ENCODE results near the gene MAP3K14. TPM values are rescaled to one million over a fixed set of nuclear protein-coding genes. Genes with fewer than 3 reads are reported as not detected.

Gene MAP3K14
- polyA plus RNA-seq, 3 donors = 1.4 to 29.9 (median 3.8) TPM

GRCh38 chr17:45307290-45308015 lies 9.4 kb downstream of the MAP3K14 start:
- no peak for TF ChIP-seq CTCF (IDR thresholded peaks at IDR 0.05)
- Mint-ChIP-seq H3K36me3 (peaks cover 32 to 42% of the 10 kb centered on the region in 2 donors), H3K4me3 (peak overlapping the region; percentile 24 to 46), H3K27me3 (ENCODE audit: low read depth in 3 of 3) (no peaks in the 10 kb centered on the region), H3K4me1 (peaks cover 81% of the 10 kb centered on the region), H3K27ac (peak overlapping the region; percentile 96 to 100 (median 99)), H3K9me3 (peaks cover 0 to 5% (median 0%) of the 10 kb centered on the region in 7 donors)
- Histone ChIP-seq H3K27ac (ENCODE audit: low read depth in 1 of 2, low read length in 2 of 2) (peak overlapping the region; percentile 77 to 93), H4K20me1 (ENCODE audit: insufficient read depth, low read length) (peaks cover 12% of the 10 kb centered on the region), H3K36me3 (replicated peaks in 1 of 2; ENCODE audit: control insufficient read depth in 1 of 2, insufficient read depth in 2 of 2, low read length in 2 of 2) (peaks cover 9 to 14% of the 10 kb centered on the region in 2 donors), H3K4me3 (replicated peaks in 1 of 3; ENCODE audit: low read depth in 2 of 3, low read length in 3 of 3) (peak overlapping the region in 1 of 3 experiments; percentile 30), H3K9me3 (replicated peaks in 1 of 2; ENCODE audit: control insufficient read depth in 1 of 2, insufficient read depth in 1 of 2, low read length in 2 of 2) (no peaks in the 10 kb centered on the region), H3K9ac (ENCODE audit: insufficient read depth, low read length, poor library complexity, severe bottlenecking) (peak overlapping the region; percentile 45), H3K4me1 (ENCODE audit: control insufficient read depth in 1 of 2, insufficient read depth in 2 of 2, low read length in 2 of 2) (peaks cover 85 to 96% of the 10 kb centered on the region in 2 donors), H3K27me3 (ENCODE audit: control insufficient read depth in 2 of 2, insufficient read depth in 2 of 2, low read length in 2 of 2) (no peaks in the 10 kb centered on the region), H3K4me2 (replicated peaks; ENCODE audit: extremely low read depth, low read length, poor library complexity, severe bottlenecking) (peak overlapping the region; percentile 2), H2AFZ (ENCODE audit: insufficient read depth, low read depth, low read length, poor library complexity, severe bottlenecking) (no peak overlapping the region), H3K79me2 (ENCODE audit: insufficient read depth, low read length) (peaks cover 86% of the 10 kb centered on the region)
- DNase-seq = peak; percentile 81 to 93 (median 91)
- intact Hi-C loops (cut with micrococcal nuclease) = loop anchor here in 1 of 2 donors (2.0 kb wide), 1 partner anchor 15 kb away; no protein-coding TSS in a partner anchor
- WGBS (ENCODE audit: insufficient coverage) = 0% methylated on average over 2 of the region's 9 CpGs

- Histone ChIP-seq H2AFZ (ENCODE audit: insufficient read depth, low read depth, low read length, poor library complexity, severe bottlenecking) (no peak overlapping the region), H3K9me3 (replicated peaks in 1 of 2; ENCODE audit: control insufficient read depth in 1 of 2, insufficient read depth in 1 of 2, low read length in 2 of 2) (no peaks in the 10 kb centered on the region), H3K27ac (ENCODE audit: low read depth in 1 of 2, low read length in 2 of 2) (peak overlapping the region; percentile 77 to 93), H3K9ac (ENCODE audit: insufficient read depth, low read length, poor library complexity, severe bottlenecking) (no peak overlapping the region), H3K4me1 (ENCODE audit: control insufficient read depth in 1 of 2, insufficient read depth in 2 of 2, low read length in 2 of 2) (peaks cover 85 to 96% of the 10 kb centered on the region in 2 donors), H3K4me3 (replicated peaks in 1 of 3; ENCODE audit: low read depth in 2 of 3, low read length in 3 of 3) (no peak overlapping the region), H3K4me2 (replicated peaks; ENCODE audit: extremely low read depth, low read length, poor library complexity, severe bottlenecking) (no peak overlapping the region), H4K20me1 (ENCODE audit: insufficient read depth, low read length) (peaks cover 17% of the 10 kb centered on the region), H3K27me3 (ENCODE audit: control insufficient read depth in 2 of 2, insufficient read depth in 2 of 2, low read length in 2 of 2) (no peaks in the 10 kb centered on the region), H3K36me3 (replicated peaks in 1 of 2; ENCODE audit: control insufficient read depth in 1 of 2, insufficient read depth in 2 of 2, low read length in 2 of 2) (peaks cover 9 to 14% of the 10 kb centered on the region in 2 donors), H3K79me2 (ENCODE audit: insufficient read depth, low read length) (peaks cover 86% of the 10 kb centered on the region)
- TF ChIP-seq CTCF (IDR thresholded peaks at IDR 0.05) = no peak
- intact Hi-C loops (cut with micrococcal nuclease) = loop anchor here in 1 of 2 donors (2.0 kb wide), 1 partner anchor 14 kb away; no protein-coding TSS in a partner anchor
- peaks cover 0 to 5% (median 0%) of the 10 kb centered on the region in 7 donors for H3K9me3 Mint-ChIP-seq
- H3K36me3 Mint-ChIP-seq = peaks cover 29 to 39% of the 10 kb centered on the region in 2 donors
- peaks cover 82% of the 10 kb centered on the region for H3K4me1 Mint-ChIP-seq
- no CpG with 5 or more reads among the region's 5 CpGs for WGBS (ENCODE audit: insufficient coverage)
- peak overlapping the region in 1 of 2 donors; percentile 21 for H3K4me3 Mint-ChIP-seq
- peaks cover 0 to 2% (median 0%) of the 10 kb centered on the region in 3 donors for H3K27me3 Mint-ChIP-seq (ENCODE audit: low read depth in 3 of 3)
- H3K27ac Mint-ChIP-seq = peak overlapping the region; percentile 79 to 96 (median 87)
- no peak for DNase-seq
These were observed 10.2 kb downstream of the MAP3K14 start for GRCh38 chr17:45306623-45307022.
